GM20000 (cell line): Measurements from ENCODE around the gene CSF2RB.

ENCODE experiments used
- DNase-seq: peaks from one replicate; pipeline ENCODE4 v3.0.0; 2012; ENCODE audit warnings: low spot score
- TF ChIP-seq, protein P1 (sequence below): IDR thresholded peaks from 2 replicates; pipeline ENCODE4 v1.5.1; 2012; ENCODE audit warnings: mild to moderate bottlenecking, control low read depth; ENCODE audit errors: extremely low read depth, missing control alignments

CSF2RB gene

DNA sequence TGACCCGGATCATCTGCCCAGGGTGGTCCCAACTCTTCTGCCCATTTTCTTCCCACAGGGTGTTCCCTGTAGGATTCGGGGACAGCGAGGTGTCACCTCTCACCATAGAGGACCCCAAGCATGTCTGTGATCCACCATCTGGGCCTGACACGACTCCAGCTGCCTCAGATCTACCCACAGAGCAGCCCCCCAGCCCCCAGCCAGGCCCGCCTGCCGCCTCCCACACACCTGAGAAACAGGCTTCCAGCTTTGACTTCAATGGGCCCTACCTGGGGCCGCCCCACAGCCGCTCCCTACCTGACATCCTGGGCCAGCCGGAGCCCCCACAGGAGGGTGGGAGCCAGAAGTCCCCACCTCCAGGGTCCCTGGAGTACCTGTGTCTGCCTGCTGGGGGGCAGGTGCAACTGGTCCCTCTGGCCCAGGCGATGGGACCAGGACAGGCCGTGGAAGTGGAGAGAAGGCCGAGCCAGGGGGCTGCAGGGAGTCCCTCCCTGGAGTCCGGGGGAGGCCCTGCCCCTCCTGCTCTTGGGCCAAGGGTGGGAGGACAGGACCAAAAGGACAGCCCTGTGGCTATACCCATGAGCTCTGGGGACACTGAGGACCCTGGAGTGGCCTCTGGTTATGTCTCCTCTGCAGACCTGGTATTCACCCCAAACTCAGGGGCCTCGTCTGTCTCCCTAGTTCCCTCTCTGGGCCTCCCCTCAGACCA is 24.0 kb downstream of the CSF2RB start:
- DNase-seq: no peak
- TF ChIP-seq, protein P1, sequence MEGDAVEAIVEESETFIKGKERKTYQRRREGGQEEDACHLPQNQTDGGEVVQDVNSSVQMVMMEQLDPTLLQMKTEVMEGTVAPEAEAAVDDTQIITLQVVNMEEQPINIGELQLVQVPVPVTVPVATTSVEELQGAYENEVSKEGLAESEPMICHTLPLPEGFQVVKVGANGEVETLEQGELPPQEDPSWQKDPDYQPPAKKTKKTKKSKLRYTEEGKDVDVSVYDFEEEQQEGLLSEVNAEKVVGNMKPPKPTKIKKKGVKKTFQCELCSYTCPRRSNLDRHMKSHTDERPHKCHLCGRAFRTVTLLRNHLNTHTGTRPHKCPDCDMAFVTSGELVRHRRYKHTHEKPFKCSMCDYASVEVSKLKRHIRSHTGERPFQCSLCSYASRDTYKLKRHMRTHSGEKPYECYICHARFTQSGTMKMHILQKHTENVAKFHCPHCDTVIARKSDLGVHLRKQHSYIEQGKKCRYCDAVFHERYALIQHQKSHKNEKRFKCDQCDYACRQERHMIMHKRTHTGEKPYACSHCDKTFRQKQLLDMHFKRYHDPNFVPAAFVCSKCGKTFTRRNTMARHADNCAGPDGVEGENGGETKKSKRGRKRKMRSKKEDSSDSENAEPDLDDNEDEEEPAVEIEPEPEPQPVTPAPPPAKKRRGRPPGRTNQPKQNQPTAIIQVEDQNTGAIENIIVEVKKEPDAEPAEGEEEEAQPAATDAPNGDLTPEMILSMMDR: no peak

DNA sequence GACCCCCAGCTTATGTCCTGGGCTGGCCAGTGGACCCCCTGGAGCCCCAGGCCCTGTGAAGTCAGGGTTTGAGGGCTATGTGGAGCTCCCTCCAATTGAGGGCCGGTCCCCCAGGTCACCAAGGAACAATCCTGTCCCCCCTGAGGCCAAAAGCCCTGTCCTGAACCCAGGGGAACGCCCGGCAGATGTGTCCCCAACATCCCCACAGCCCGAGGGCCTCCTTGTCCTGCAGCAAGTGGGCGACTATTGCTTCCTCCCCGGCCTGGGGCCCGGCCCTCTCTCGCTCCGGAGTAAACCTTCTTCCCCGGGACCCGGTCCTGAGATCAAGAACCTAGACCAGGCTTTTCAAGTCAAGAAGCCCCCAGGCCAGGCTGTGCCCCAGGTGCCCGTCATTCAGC is 24.6 kb downstream of the CSF2RB start:
- no peak for DNase-seq
- TF ChIP-seq, protein P1: no peak

DNA sequence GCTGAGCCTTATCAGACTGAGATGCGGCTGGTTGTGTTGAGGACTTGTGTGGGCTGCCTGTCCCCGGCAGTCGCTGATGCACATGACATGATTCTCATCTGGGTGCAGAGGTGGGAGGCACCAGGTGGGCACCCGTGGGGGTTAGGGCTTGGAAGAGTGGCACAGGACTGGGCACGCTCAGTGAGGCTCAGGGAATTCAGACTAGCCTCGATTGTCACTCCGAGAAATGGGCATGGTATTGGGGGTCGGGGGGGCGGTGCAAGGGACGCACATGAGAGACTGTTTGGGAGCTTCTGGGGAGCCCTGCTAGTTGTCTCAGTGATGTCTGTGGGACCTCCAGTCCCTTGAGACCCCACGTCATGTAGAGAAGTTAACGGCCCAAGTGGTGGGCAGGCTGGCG is 25.5 kb downstream of the CSF2RB start:
- DNase-seq: no peak
- TF ChIP-seq, protein P1: no peak

DNA sequence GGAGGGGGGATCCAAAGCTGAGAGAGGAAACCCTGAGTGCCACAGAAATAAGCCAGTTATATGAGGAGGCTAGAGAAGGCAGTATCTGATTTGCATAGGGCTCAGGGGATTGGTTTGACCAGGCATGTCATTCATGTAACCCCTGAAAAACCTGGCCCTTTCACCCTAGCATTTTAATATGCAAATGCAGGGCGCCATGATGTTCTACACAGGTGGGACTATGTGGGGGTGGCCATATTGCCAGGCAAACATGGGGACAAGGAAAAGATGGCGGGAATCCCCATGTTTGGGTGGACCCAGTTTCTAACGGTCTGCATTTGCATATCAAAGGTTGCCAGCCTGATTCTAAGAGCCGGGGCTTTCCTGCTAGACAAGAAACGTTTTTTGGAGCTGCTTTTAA is 27.2 kb downstream of the CSF2RB start:
- TF ChIP-seq, protein P1: no peak
- DNase-seq: peak; percentile 43

DNA sequence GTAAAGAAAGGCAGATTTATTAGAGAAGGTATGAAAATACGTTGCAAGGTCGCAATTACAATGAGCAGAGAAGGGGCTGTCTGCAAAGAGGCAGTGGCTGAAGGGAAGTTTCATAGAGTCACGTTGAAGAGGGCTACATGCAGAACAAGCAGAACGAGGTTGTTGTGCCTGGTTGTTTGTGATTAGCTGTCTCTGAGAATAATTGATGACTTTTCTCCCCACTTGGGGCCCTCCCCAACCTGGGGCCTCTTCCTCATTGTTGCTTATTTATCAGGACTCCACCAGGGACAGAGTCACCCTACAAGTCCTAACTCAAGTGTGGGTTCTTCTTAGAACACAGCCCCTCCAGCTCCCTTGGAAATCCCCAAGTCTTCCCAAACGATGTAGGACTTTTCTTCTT is 29.1 kb downstream of the CSF2RB start:
- TF ChIP-seq, protein P1: no peak
- DNase-seq: no peak

DNA sequence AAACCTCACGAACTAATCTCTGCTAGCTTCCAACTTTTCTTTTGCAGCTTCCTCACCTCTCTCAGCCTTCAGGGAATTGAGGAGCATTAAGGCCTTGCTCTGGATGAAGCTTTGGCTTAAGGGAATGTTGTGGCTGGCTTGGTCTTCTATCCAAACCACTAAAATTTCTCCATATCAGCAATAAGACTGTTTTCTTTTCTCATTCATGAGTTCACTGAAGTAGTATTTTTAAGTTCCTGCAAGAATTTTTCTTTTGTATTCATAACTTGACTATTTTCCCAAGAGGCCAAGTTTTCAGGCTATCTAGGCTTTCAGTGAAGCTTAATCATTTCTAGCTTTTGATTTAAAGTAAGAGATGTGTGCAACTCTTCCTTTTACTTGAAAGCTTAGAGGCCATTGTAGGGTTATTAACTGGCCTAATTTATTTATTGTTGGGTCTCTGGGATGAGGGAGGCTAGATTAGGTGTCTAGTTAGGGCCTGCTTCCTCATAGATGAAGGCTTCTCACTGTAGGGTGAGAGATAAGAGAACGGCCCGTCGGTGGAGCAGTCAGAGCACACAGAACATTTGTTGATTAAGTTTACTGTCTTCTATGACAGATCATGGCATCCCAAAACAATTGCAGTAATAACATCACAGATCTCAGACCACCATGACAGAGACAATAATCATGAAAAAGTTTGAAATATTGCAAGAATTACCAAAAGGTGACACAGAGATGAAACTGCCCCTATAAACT is 33.2 kb downstream of the CSF2RB start:
- TF ChIP-seq, protein P1: peak; percentile 12
- DNase-seq: peak; percentile 41
